IPS-18c (cell line): Measurements from ENCODE around the gene CDK13.

Source experiments
- H3K4me3 ChIP-seq: 2 replicates; pipeline ENCODE4 v1.7.0; 2013; ENCODE audit warnings: low read depth, mild to moderate bottlenecking, low read length, moderate library complexity; ENCODE audit not compliant: insufficient read depth
- H3K9me3 ChIP-seq: one replicate; pipeline ENCODE4 v1.6.1; 2013; ENCODE audit warnings: mild to moderate bottlenecking, low read length, moderate library complexity; ENCODE audit not compliant: control insufficient read depth, insufficient read depth

CDK13 gene

GRCh38 chr7:40047661-40048060 is 97.6 kb downstream of the CDK13 start:
- no peak overlapping the region for H3K4me3 ChIP-seq
- no peaks in the 10 kb centered on the region for H3K9me3 ChIP-seq

- H3K9me3 ChIP-seq, result no peaks in the 10 kb centered on the region
- no peak overlapping the region for H3K4me3 ChIP-seq
Measured at GRCh38 chr7:40057292-40057691, 107.2 kb downstream of the CDK13 start.

- H3K9me3 ChIP-seq, result no peaks in the 10 kb centered on the region
- no peak overlapping the region for H3K4me3 ChIP-seq
Measured at GRCh38 chr7:40058026-40058425, 108.0 kb downstream of the CDK13 start.

- Histone ChIP-seq H3K4me3 (no peak overlapping the region), H3K9me3 (no peaks in the 10 kb centered on the region)
Measured at GRCh38 chr7:40058636-40059035, 108.6 kb downstream of the CDK13 start.

GRCh38 chr7:40059057-40059456 is 109.0 kb downstream of the CDK13 start:
- no peaks in the 10 kb centered on the region for H3K9me3 ChIP-seq
- no peak overlapping the region for H3K4me3 ChIP-seq

- no peaks in the 10 kb centered on the region for H3K9me3 ChIP-seq
- no peak overlapping the region for H3K4me3 ChIP-seq
Measured at GRCh38 chr7:40072268-40072667, 122.2 kb downstream of the CDK13 start.

- Histone ChIP-seq H3K4me3 (no peak overlapping the region), H3K9me3 (no peaks in the 10 kb centered on the region)
Measured at GRCh38 chr7:40073239-40073638, 123.2 kb downstream of the CDK13 start.

GRCh38 chr7:40077849-40078248 is 127.8 kb downstream of the CDK13 start:
- Histone ChIP-seq H3K9me3 (no peaks in the 10 kb centered on the region), H3K4me3 (no peak overlapping the region)

GRCh38 chr7:40092182-40092581 is 142.1 kb downstream of the CDK13 start:
- no peak overlapping the region for H3K4me3 ChIP-seq
- no peaks in the 10 kb centered on the region for H3K9me3 ChIP-seq

GRCh38 chr7:40093631-40094350 is 143.7 kb downstream of the CDK13 start:
- Histone ChIP-seq H3K4me3 (no peak overlapping the region), H3K9me3 (no peaks in the 10 kb centered on the region)

- no peak overlapping the region for H3K4me3 ChIP-seq
- H3K9me3 ChIP-seq, result no peaks in the 10 kb centered on the region
Measured at GRCh38 chr7:40095230-40095629, 145.2 kb downstream of the CDK13 start.

GRCh38 chr7:40095695-40096327 is 145.8 kb downstream of the CDK13 start:
- no peak overlapping the region for H3K4me3 ChIP-seq
- no peaks in the 10 kb centered on the region for H3K9me3 ChIP-seq

GRCh38 chr7:40097728-40098127 is 147.7 kb downstream of the CDK13 start:
- Histone ChIP-seq H3K9me3 (no peaks in the 10 kb centered on the region), H3K4me3 (no peak overlapping the region)

GRCh38 chr7:40098810-40099209 is 148.8 kb downstream of the CDK13 start:
- Histone ChIP-seq H3K9me3 (no peaks in the 10 kb centered on the region), H3K4me3 (no peak overlapping the region)

GRCh38 chr7:40099837-40100236 is 149.8 kb downstream of the CDK13 start:
- no peaks in the 10 kb centered on the region for H3K9me3 ChIP-seq

GRCh38 chr7:40101201-40101600 is 151.1 kb downstream of the CDK13 start:
- Histone ChIP-seq H3K4me3 (no peak overlapping the region), H3K9me3 (no peaks in the 10 kb centered on the region)

More at GRCh38 chr7:40099837-40100236, 149.8 kb downstream of the CDK13 start:
- no peak overlapping the region for H3K4me3 ChIP-seq

- no peak overlapping the region for H3K4me3 ChIP-seq
- no peaks in the 10 kb centered on the region for H3K9me3 ChIP-seq
Measured at GRCh38 chr7:40102897-40103296, 152.8 kb downstream of the CDK13 start.

GRCh38 chr7:40105879-40106473 is 155.9 kb downstream of the CDK13 start:
- Histone ChIP-seq H3K9me3 (no peaks in the 10 kb centered on the region), H3K4me3 (no peak overlapping the region)
